ENCODE measurements around the gene IGF1R. TPM values are rescaled to one million over a fixed set of nuclear protein-coding genes. Genes with fewer than 3 reads are reported as not detected.

IGF1R gene
- total and polyA plus RNA-seq, 2 of the 13 experiments (the other 11 are each of a cell fraction or from before 2014, with no cell fraction given), result 15.9 to 18.4 TPM

- TF ChIP-seq, protein P1, sequence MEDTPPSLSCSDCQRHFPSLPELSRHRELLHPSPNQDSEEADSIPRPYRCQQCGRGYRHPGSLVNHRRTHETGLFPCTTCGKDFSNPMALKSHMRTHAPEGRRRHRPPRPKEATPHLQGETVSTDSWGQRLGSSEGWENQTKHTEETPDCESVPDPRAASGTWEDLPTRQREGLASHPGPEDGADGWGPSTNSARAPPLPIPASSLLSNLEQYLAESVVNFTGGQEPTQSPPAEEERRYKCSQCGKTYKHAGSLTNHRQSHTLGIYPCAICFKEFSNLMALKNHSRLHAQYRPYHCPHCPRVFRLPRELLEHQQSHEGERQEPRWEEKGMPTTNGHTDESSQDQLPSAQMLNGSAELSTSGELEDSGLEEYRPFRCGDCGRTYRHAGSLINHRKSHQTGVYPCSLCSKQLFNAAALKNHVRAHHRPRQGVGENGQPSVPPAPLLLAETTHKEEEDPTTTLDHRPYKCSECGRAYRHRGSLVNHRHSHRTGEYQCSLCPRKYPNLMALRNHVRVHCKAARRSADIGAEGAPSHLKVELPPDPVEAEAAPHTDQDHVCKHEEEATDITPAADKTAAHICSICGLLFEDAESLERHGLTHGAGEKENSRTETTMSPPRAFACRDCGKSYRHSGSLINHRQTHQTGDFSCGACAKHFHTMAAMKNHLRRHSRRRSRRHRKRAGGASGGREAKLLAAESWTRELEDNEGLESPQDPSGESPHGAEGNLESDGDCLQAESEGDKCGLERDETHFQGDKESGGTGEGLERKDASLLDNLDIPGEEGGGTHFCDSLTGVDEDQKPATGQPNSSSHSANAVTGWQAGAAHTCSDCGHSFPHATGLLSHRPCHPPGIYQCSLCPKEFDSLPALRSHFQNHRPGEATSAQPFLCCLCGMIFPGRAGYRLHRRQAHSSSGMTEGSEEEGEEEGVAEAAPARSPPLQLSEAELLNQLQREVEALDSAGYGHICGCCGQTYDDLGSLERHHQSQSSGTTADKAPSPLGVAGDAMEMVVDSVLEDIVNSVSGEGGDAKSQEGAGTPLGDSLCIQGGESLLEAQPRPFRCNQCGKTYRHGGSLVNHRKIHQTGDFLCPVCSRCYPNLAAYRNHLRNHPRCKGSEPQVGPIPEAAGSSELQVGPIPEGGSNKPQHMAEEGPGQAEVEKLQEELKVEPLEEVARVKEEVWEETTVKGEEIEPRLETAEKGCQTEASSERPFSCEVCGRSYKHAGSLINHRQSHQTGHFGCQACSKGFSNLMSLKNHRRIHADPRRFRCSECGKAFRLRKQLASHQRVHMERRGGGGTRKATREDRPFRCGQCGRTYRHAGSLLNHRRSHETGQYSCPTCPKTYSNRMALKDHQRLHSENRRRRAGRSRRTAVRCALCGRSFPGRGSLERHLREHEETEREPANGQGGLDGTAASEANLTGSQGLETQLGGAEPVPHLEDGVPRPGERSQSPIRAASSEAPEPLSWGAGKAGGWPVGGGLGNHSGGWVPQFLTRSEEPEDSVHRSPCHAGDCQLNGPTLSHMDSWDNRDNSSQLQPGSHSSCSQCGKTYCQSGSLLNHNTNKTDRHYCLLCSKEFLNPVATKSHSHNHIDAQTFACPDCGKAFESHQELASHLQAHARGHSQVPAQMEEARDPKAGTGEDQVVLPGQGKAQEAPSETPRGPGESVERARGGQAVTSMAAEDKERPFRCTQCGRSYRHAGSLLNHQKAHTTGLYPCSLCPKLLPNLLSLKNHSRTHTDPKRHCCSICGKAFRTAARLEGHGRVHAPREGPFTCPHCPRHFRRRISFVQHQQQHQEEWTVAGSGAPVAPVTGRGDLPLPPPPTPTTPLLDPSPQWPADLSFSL (CRISPR knock-in tag; IDR thresholded peaks at IDR 0.05), result no peak
- TF ChIP-seq MEF2D (CRISPR knock-in tag; IDR thresholded peaks at IDR 0.05), result no peak
- no peak for TF ChIP-seq NFYC (CRISPR knock-in tag; IDR thresholded peaks at IDR 0.05)
- TF ChIP-seq ZBTB7B (CRISPR knock-in tag; IDR thresholded peaks at IDR 0.05), result no peak
- TF ChIP-seq SALL2 (CRISPR knock-in tag; IDR thresholded peaks at IDR 0.05), result no peak
- TF ChIP-seq ZNF510 (CRISPR knock-in tag; IDR thresholded peaks at IDR 0.05; ENCODE audit: low read depth), result no peak
- TF ChIP-seq, protein P2, sequence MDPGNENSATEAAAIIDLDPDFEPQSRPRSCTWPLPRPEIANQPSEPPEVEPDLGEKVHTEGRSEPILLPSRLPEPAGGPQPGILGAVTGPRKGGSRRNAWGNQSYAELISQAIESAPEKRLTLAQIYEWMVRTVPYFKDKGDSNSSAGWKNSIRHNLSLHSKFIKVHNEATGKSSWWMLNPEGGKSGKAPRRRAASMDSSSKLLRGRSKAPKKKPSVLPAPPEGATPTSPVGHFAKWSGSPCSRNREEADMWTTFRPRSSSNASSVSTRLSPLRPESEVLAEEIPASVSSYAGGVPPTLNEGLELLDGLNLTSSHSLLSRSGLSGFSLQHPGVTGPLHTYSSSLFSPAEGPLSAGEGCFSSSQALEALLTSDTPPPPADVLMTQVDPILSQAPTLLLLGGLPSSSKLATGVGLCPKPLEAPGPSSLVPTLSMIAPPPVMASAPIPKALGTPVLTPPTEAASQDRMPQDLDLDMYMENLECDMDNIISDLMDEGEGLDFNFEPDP (CRISPR knock-in tag; conservative IDR thresholded peaks at IDR 0.05), result no peak
- TF ChIP-seq ZNF263 (CRISPR knock-in tag; IDR thresholded peaks at IDR 0.05), result no peak
- TF ChIP-seq CREM (IDR thresholded peaks at IDR 0.05), result peak; percentile 26; the same call in 1 of the 2 replicates
- no peak for TF ChIP-seq CREM (CRISPR knock-in tag; IDR thresholded peaks at IDR 0.05)
- no peak for TF ChIP-seq SRSF9 (IDR thresholded peaks at IDR 0.05; ENCODE audit: borderline replicate concordance, insufficient read depth, low read depth, low read length, poor library complexity, severe bottlenecking)
- TF ChIP-seq ZEB1 (IDR thresholded peaks at IDR 0.05; ENCODE audit: insufficient replicate concordance, low read depth), result no peak
- TF ChIP-seq RXRA (CRISPR knock-in tag; IDR thresholded peaks at IDR 0.05), result peak; percentile 41; the same call in 1 of the 2 replicates
- TF ChIP-seq ZNF598 (CRISPR knock-in tag; IDR thresholded peaks at IDR 0.05; ENCODE audit: borderline replicate concordance), result no peak
- TF ChIP-seq ZNF503 (CRISPR knock-in tag; IDR thresholded peaks at IDR 0.05), result no peak
- TF ChIP-seq, protein P3, sequence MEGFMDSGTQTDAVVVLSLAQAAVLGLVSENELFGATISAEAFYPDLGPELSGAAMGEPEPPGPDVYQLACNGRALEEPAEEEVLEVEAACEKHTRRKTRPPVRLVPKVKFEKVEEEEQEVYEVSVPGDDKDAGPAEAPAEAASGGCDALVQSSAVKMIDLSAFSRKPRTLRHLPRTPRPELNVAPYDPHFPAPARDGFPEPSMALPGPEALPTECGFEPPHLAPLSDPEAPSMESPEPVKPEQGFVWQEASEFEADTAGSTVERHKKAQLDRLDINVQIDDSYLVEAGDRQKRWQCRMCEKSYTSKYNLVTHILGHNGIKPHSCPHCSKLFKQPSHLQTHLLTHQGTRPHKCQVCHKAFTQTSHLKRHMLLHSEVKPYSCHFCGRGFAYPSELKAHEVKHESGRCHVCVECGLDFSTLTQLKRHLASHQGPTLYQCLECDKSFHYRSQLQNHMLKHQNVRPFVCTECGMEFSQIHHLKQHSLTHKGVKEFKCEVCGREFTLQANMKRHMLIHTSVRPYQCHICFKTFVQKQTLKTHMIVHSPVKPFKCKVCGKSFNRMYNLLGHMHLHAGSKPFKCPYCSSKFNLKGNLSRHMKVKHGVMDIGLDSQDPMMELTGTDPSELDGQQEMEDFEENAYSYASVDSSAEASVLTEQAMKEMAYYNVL (CRISPR knock-in tag; IDR thresholded peaks at IDR 0.05; ENCODE audit: borderline replicate concordance), result no peak
- no peak for TF ChIP-seq TCF7L2 (IDR thresholded peaks at IDR 0.05; ENCODE audit: low read depth, low read length)
- TF ChIP-seq NCOR1 (IDR thresholded peaks at IDR 0.05; ENCODE audit: borderline replicate concordance, low read length), result peak; percentile 26; the same call in 1 of the 2 replicates
Observed at GRCh38 chr15:98734466-98735199, 86.3 kb downstream of the IGF1R start (continued).
